ENCODE results near the gene AFF4. TPM values are rescaled to one million over a fixed set of nuclear protein-coding genes. Genes with fewer than 3 reads are reported as not detected.
"Not testable (repeated sequence)": the region's sequence is repeated elsewhere in the genome, so short reads cannot be mapped to it uniquely, and the experiment has no call there.

AFF4 gene
- total and polyA plus RNA-seq, 4 donors, result 8.9 to 103 (median 41.9) TPM

- DNase-seq (no peak), ATAC-seq (ENCODE audit: insufficient read depth, low FRiP score) (no peak)
- no peak overlapping the region for H3K4me3 ChIP-seq
- H3K9ac ChIP-seq (ENCODE audit: insufficient read depth in 1 of 2, low read length in 2 of 2), result no peak overlapping the region
- no peaks in the 10 kb centered on the region for H3K27me3 ChIP-seq (ENCODE audit: control insufficient read depth in 3 of 3, insufficient read depth in 3 of 3, low read length in 2 of 3)
- no peak overlapping the region for H3K27ac ChIP-seq (ENCODE audit: low read depth in 1 of 2, low read length in 1 of 2)
- no peaks in the 10 kb centered on the region for H3K36me3 ChIP-seq (ENCODE audit: control insufficient read depth in 4 of 4, insufficient read depth in 4 of 4, low read length in 4 of 4)
- no peaks in the 10 kb centered on the region for H3K9me3 ChIP-seq (ENCODE audit: control insufficient read depth in 4 of 4, insufficient read depth in 3 of 4, low read length in 3 of 4)
- WGBS, 2 donors, result 78 to 80% methylated on average over 5 of the region's 5 CpGs
- TF ChIP-seq CTCF (IDR thresholded peaks at IDR 0.05; ENCODE audit: control extremely low read depth, extremely low read depth), result no peak
- H3K4me1 ChIP-seq (ENCODE audit: control insufficient read depth in 5 of 5, insufficient read depth in 5 of 5, low read length in 5 of 5), result peaks cover 0 to 3% (median 0%) of the 10 kb centered on the region in 5 donors
Observed at GRCh38 chr5:132860742-132861141, 102.7 kb downstream of the AFF4 start.

GRCh38 chr5:132859889-132860437 is 103.5 kb downstream of the AFF4 start:
- 85 to 86% methylated on average over 2 of the region's 2 CpGs for WGBS, 2 donors
- ATAC-seq (ENCODE audit: insufficient read depth, low FRiP score) (no peak), DNase-seq (no peak)
- Histone ChIP-seq H3K27me3 (ENCODE audit: control insufficient read depth in 3 of 3, insufficient read depth in 3 of 3, low read length in 2 of 3) (no peaks in the 10 kb centered on the region), H3K4me1 (ENCODE audit: control insufficient read depth in 5 of 5, insufficient read depth in 5 of 5, low read length in 5 of 5) (no peaks in the 10 kb centered on the region), H3K27ac (ENCODE audit: low read depth in 1 of 2, low read length in 1 of 2) (no peak overlapping the region), H3K36me3 (ENCODE audit: control insufficient read depth in 4 of 4, insufficient read depth in 4 of 4, low read length in 4 of 4) (no peaks in the 10 kb centered on the region), H3K9ac (ENCODE audit: insufficient read depth in 1 of 2, low read length in 2 of 2) (no peak overlapping the region), H3K9me3 (ENCODE audit: control insufficient read depth in 4 of 4, insufficient read depth in 3 of 4, low read length in 3 of 4) (no peaks in the 10 kb centered on the region), H3K4me3 (no peak overlapping the region)
- no peak for TF ChIP-seq CTCF (IDR thresholded peaks at IDR 0.05; ENCODE audit: control extremely low read depth, extremely low read depth)

- DNase-seq, result no peak
- Histone ChIP-seq H3K9ac (ENCODE audit: insufficient read depth in 1 of 2, low read length in 2 of 2) (no peak overlapping the region), H3K9me3 (ENCODE audit: control insufficient read depth in 4 of 4, insufficient read depth in 3 of 4, low read length in 3 of 4) (no peaks in the 10 kb centered on the region), H3K4me1 (ENCODE audit: control insufficient read depth in 5 of 5, insufficient read depth in 5 of 5, low read length in 5 of 5) (no peaks in the 10 kb centered on the region), H3K4me3 (no peak overlapping the region), H3K36me3 (ENCODE audit: control insufficient read depth in 4 of 4, insufficient read depth in 4 of 4, low read length in 4 of 4) (no peaks in the 10 kb centered on the region), H3K27ac (ENCODE audit: low read depth in 1 of 2, low read length in 1 of 2) (no peak overlapping the region), H3K27me3 (ENCODE audit: control insufficient read depth in 3 of 3, insufficient read depth in 3 of 3, low read length in 2 of 3) (no peaks in the 10 kb centered on the region)
- no peak for TF ChIP-seq CTCF (IDR thresholded peaks at IDR 0.05; ENCODE audit: control extremely low read depth, extremely low read depth)
- WGBS, 2 donors, result 84 to 97% methylated on average over 3 of the region's 3 CpGs
- ATAC-seq (ENCODE audit: insufficient read depth, low FRiP score), result no peak
Observed at GRCh38 chr5:132856011-132856410, 107.4 kb downstream of the AFF4 start.

- WGBS, 2 donors, result 97 to 99% methylated on average over 5 of the region's 5 CpGs
- not testable (repeated sequence) for H3K27me3 ChIP-seq (ENCODE audit: control insufficient read depth in 3 of 3, insufficient read depth in 3 of 3, low read length in 2 of 3); H3K4me3 ChIP-seq; H3K9me3 ChIP-seq (ENCODE audit: control insufficient read depth in 4 of 4, insufficient read depth in 3 of 4, low read length in 3 of 4); H3K9ac ChIP-seq (ENCODE audit: insufficient read depth in 1 of 2, low read length in 2 of 2); H3K4me1 ChIP-seq (ENCODE audit: control insufficient read depth in 5 of 5, insufficient read depth in 5 of 5, low read length in 5 of 5); DNase-seq; H3K36me3 ChIP-seq (ENCODE audit: control insufficient read depth in 4 of 4, insufficient read depth in 4 of 4, low read length in 4 of 4); ATAC-seq (ENCODE audit: insufficient read depth, low FRiP score); H3K27ac ChIP-seq (ENCODE audit: low read depth in 1 of 2, low read length in 1 of 2)
Observed at GRCh38 chr5:132854992-132855391, 108.4 kb downstream of the AFF4 start.

Measured in lung (tissue), 12 donors.